Measurements from ENCODE around the gene FN3K. TPM values are rescaled to one million over a fixed set of nuclear protein-coding genes. Genes with fewer than 3 reads are reported as not detected.
A peak's percentile ranks its signal among the peaks of the same experiment; 100 is the strongest.

Gene FN3K
- total RNA-seq, 1 donor from 2014 or later = 40.6 TPM

DNA sequence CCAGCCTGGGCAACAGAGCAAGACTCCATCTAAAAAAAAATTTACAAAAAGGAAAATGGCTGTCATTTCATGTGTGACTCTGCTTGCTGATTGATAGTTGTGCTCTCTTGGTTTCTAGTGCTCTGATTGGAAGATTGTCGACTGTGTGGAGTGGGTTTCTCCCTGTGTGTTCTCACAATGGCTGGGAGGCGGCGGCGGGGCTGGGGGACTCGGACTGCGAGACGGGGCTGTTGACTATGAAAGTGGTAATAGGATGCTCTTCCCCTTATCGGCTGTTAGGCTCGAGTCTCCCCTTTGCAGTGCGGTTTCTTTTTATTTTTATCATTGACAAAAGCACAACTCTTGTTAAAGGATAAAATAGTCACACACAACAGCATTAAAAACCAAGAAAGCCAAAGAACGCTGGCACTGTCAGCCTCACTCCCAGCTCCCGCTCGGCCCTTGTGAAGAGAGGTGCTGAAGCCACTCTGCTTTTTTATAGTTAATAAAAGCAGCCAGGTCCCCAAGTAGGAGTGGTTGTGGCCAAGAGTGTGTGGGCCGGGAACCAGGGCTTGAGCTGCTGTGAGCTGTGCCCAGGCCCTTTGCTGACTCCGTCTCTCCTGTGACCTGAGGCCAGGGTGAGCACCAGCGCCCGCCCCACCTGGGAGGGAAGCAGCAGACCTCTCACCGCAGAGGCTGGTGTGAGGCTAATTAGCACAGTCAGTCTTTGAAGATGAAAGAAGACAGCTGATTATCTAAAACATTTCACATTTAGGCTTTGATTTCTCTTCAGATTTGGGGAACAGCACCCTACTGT is 53.0 kb downstream of the FN3K start:
- Mint-ChIP-seq H3K27ac (no peak overlapping the region), H3K4me1 (ENCODE audit: low read depth) (no peaks in the 10 kb centered on the region), H3K36me3 (ENCODE audit: insufficient read depth) (peaks cover 4% of the 10 kb centered on the region), H3K9me3 (ENCODE audit: low read depth) (no peaks in the 10 kb centered on the region), H3K4me3 (ENCODE audit: low read depth) (no peak overlapping the region), H3K27me3 (no peaks in the 10 kb centered on the region)
- no peak for DNase-seq (ENCODE audit: low spot score, unreplicated experiment)
- TF ChIP-seq, protein P1, sequence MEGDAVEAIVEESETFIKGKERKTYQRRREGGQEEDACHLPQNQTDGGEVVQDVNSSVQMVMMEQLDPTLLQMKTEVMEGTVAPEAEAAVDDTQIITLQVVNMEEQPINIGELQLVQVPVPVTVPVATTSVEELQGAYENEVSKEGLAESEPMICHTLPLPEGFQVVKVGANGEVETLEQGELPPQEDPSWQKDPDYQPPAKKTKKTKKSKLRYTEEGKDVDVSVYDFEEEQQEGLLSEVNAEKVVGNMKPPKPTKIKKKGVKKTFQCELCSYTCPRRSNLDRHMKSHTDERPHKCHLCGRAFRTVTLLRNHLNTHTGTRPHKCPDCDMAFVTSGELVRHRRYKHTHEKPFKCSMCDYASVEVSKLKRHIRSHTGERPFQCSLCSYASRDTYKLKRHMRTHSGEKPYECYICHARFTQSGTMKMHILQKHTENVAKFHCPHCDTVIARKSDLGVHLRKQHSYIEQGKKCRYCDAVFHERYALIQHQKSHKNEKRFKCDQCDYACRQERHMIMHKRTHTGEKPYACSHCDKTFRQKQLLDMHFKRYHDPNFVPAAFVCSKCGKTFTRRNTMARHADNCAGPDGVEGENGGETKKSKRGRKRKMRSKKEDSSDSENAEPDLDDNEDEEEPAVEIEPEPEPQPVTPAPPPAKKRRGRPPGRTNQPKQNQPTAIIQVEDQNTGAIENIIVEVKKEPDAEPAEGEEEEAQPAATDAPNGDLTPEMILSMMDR (IDR thresholded peaks at IDR 0.05; ENCODE audit: unreplicated experiment) = no peak

DNA sequence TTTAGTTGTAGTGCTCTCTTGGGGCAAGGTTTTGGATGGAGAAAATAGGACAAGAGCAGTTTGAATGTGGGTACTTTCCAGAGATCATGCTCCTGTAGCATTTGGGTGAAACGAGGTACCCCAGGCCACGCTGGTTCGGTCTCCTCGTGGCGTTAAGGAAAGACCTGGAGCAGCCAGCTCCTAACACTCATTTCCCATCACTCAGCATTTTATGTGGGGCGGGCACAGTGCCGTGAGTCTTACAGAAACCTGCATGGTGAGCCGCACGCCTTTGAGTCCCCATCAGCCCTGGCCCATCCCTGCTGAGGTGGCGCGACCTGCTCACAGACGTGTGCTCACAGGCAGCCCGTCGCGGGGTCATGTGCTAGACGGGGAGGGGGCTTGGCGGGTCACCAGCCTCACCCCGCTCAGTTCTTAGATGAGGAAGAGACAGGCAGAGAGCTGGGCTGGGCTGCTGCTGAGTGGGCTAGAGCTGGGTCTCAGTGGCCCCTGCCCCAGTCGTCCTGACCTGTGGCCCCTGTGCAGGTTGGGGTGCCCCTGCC is 53.7 kb downstream of the FN3K start:
- H3K4me3 Mint-ChIP-seq (ENCODE audit: low read depth) = no peak overlapping the region

DNA sequence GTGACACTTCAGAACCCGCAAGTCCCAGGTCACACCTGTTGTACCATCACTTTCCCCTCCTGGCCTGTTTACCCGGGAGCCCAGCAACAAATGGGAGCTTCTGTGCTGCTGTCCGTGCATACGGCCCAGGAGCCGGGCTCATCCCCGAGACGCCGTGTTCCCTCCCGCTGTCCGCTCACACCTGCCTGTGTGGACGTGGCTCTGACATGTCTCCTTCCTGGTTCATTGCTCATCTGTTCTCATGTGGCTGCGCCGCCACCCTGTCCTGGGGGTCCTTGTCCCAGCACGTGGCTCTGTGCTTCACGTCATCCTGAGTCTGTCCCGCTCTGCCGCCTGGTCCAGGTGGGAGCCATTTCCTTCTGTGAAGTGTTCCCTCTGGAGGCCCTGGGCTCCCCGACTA is 54.4 kb downstream of the FN3K start:
- Mint-ChIP-seq H3K27ac (peak overlapping the region; percentile 62), H3K9me3 (ENCODE audit: low read depth) (no peaks in the 10 kb centered on the region), H3K27me3 (no peaks in the 10 kb centered on the region), H3K4me1 (ENCODE audit: low read depth) (no peaks in the 10 kb centered on the region), H3K4me3 (ENCODE audit: low read depth) (no peak overlapping the region), H3K36me3 (ENCODE audit: insufficient read depth) (peaks cover 4% of the 10 kb centered on the region)
- TF ChIP-seq, protein P1 (IDR thresholded peaks at IDR 0.05; ENCODE audit: unreplicated experiment) = no peak
- DNase-seq (ENCODE audit: low spot score, unreplicated experiment) = no peak

More for the DNA sequence above, 53.7 kb downstream of the FN3K start:
- H3K27ac Mint-ChIP-seq = no peak overlapping the region
- H3K4me1 Mint-ChIP-seq (ENCODE audit: low read depth) = no peaks in the 10 kb centered on the region
- no peaks in the 10 kb centered on the region for H3K9me3 Mint-ChIP-seq (ENCODE audit: low read depth)
- no peak for DNase-seq (ENCODE audit: low spot score, unreplicated experiment)
- peaks cover 4% of the 10 kb centered on the region for H3K36me3 Mint-ChIP-seq (ENCODE audit: insufficient read depth)
- H3K27me3 Mint-ChIP-seq = no peaks in the 10 kb centered on the region
- TF ChIP-seq, protein P1 (IDR thresholded peaks at IDR 0.05; ENCODE audit: unreplicated experiment) = no peak

DNA sequence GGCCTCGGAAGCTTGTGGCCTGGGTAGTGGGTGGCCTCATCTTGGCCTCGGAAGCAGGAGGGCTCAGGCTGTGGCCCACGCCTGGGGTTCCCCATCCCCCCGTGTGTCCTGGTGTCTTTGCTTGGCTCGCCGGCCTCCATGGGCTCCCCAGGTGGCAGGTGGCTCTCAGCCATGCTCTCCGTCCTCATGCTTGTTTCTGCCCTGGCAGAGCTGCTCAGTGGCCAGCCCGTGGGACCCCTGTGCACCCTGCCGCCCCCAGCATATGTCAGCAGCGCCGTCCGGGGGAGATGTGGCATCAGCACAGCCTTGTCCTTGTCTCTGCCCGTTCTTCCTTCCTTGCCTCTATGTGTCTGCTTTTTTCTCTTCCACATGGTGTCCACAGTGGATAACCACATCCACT is 55.0 kb downstream of the FN3K start:
- Mint-ChIP-seq H3K4me1 (ENCODE audit: low read depth) (no peaks in the 10 kb centered on the region), H3K36me3 (ENCODE audit: insufficient read depth) (peaks cover 4% of the 10 kb centered on the region), H3K9me3 (ENCODE audit: low read depth) (no peaks in the 10 kb centered on the region), H3K27ac (no peak overlapping the region), H3K27me3 (no peaks in the 10 kb centered on the region), H3K4me3 (ENCODE audit: low read depth) (no peak overlapping the region)
- TF ChIP-seq, protein P1 (IDR thresholded peaks at IDR 0.05; ENCODE audit: unreplicated experiment) = no peak
- no peak for DNase-seq (ENCODE audit: low spot score, unreplicated experiment)

DNA sequence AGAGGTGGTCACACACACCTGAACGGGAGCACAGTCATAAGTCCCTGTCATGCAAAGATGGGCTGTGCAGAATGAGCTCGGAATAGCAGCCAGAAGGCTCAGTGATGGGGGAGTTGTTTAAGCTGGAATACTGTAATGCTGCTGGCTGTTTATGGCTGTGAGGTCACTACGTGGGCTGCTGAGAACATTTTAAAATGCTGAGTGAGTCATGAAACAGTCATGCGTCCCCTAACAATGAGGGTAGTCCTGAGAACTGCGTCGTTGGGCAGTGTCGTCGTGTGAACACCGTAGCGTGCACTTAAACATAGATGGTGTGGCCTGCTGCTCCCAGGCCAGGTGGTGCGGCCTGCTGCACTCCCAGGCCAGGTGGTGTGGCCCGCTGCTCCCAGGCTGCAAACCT is 56.1 kb downstream of the FN3K start:
- no peaks in the 10 kb centered on the region for H3K9me3 Mint-ChIP-seq (ENCODE audit: low read depth)
- peak overlapping the region; percentile 52 for H3K27ac Mint-ChIP-seq
- peaks cover 2% of the 10 kb centered on the region for H3K36me3 Mint-ChIP-seq (ENCODE audit: insufficient read depth)
- H3K27me3 Mint-ChIP-seq = no peaks in the 10 kb centered on the region
- TF ChIP-seq, protein P1 (IDR thresholded peaks at IDR 0.05; ENCODE audit: unreplicated experiment) = no peak
- H3K4me3 Mint-ChIP-seq (ENCODE audit: low read depth) = no peak overlapping the region
- no peak for DNase-seq (ENCODE audit: low spot score, unreplicated experiment)
- no peaks in the 10 kb centered on the region for H3K4me1 Mint-ChIP-seq (ENCODE audit: low read depth)

Data from progenitor cell of endocrine pancreas (in vitro differentiated cells).